Breast epithelium (tissue), 4 donors: ENCODE data around the gene PTPRN2. TPM values are rescaled to one million over a fixed set of nuclear protein-coding genes. Genes with fewer than 3 reads are reported as not detected.
"Not testable (repeated sequence)": the region's sequence is repeated elsewhere in the genome, so short reads cannot be mapped to it uniquely, and the experiment has no call there.

ENCODE experiments used
- DNase-seq, 2 donors: peaks; one replicate each; pipeline ENCODE4 v3.0.0-alpha.2; 2019; ENCODE audit warnings: low spot score in 2 of 2
- H3K27ac ChIP-seq, 2 donors: fragments of 200-600 bp; sonication (generic) in 1 of 2; one replicate each; pipeline ENCODE4 v1.5.1; 2016 to 2019; ENCODE audit warnings: mild to moderate bottlenecking in 1 of 2
- H3K27me3 ChIP-seq, 2 donors: fragments of 200-600 bp; sonication (generic) in 1 of 2; one replicate each; pipeline versions ENCODE4 v1.5.1 to v1.6.0; 2017 to 2019; ENCODE audit warnings: control low read depth in 1 of 2, mild to moderate bottlenecking in 1 of 2
- H3K36me3 ChIP-seq: fragments of 200-600 bp; one replicate; pipeline ENCODE4 v1.5.1; 2019
- H3K4me1 ChIP-seq, 2 donors: fragments of 200-600 bp; sonication (generic); one replicate each; pipeline ENCODE4 v1.5.1; 2016 to 2019; ENCODE audit warnings: control low read depth in 1 of 2
- H3K4me3 ChIP-seq, 3 donors: fragments of 200-600 bp; sonication (generic); 1 replicate in 2 of 3; 2 replicates in 1 of 3; pipeline ENCODE4 v1.5.1; 2016 to 2019; ENCODE audit warnings: mild to moderate bottlenecking in 3 of 3, moderate library complexity in 2 of 3
- H3K9me3 ChIP-seq, 2 donors: fragments of 200-600 bp; sonication (generic) in 1 of 2; one replicate each; pipeline ENCODE4 v1.5.1; 2016 to 2019; ENCODE audit warnings: control low read depth in 1 of 2
- CTCF ChIP-seq, 3 donors: fragments of 450-650 bp; IDR thresholded peaks; one replicate each; pipeline ENCODE4 v1.5.1; 2016 to 2017; ENCODE audit warnings: antibody characterized with exemption in 3 of 3, mild to moderate bottlenecking in 3 of 3, moderate library complexity in 3 of 3
- POLR2A ChIP-seq: fragments of 450-650 bp; IDR thresholded peaks from one replicate; pipeline ENCODE4 v1.6.1; 2016; ENCODE audit warnings: antibody characterized with exemption, mild to moderate bottlenecking, moderate library complexity
- POLR2AphosphoS5 ChIP-seq, 3 donors: sonication (generic); formaldehyde crosslinking; IDR thresholded peaks; one replicate each; pipeline ENCODE4 v1.6.1; 2017; ENCODE audit warnings: antibody characterized with exemption in 3 of 3
- intact Hi-C: fragments of 100-400 bp; cut with DNase I; formaldehyde crosslinking; loops from one replicate; pipeline ENCODE4 v1.15.1; 2023; ENCODE audit warnings: low total_unique reads
- total RNA-seq, 3 donors: library from RNA; depleted of rRNA; stranded (reverse); fragments of >200 nt; gene quantifications; one replicate each; pipeline ENCODE4 v1.1.0, GENCODE V29; 2016

Gene PTPRN2
- total RNA-seq, 3 donors from 2014 or later: 1.6 to 2.2 (median 2.2) TPM

GRCh38 chr7:158355456-158356065 lies 232.1 kb downstream of the PTPRN2 start:
- Histone ChIP-seq H3K27ac (no peak overlapping the region), H3K4me1 (no peaks in the 10 kb centered on the region), H3K27me3 (peaks cover 0 to 16% of the 10 kb centered on the region in 2 donors), H3K9me3 (peaks cover 17 to 28% of the 10 kb centered on the region in 2 donors), H3K4me3 (no peak overlapping the region), H3K36me3 (no peaks in the 10 kb centered on the region)
- peak in 1 of 2 donors; percentile 30 for DNase-seq
- intact Hi-C loops: no loop called here
- no peak for TF ChIP-seq POLR2AphosphoS5 (IDR thresholded peaks at IDR 0.05)
- no peak for TF ChIP-seq POLR2A
- TF ChIP-seq CTCF (IDR thresholded peaks at IDR 0.05): no peak

- no peak for DNase-seq
- intact Hi-C loops: no loop called here
- Histone ChIP-seq H3K4me3 (no peak overlapping the region), H3K9me3 (peaks cover 17 to 28% of the 10 kb centered on the region in 2 donors), H3K36me3 (no peaks in the 10 kb centered on the region), H3K4me1 (no peaks in the 10 kb centered on the region), H3K27ac (no peak overlapping the region), H3K27me3 (peaks cover 0 to 21% of the 10 kb centered on the region in 2 donors)
- TF ChIP-seq POLR2A (no peak), POLR2AphosphoS5 (IDR thresholded peaks at IDR 0.05) (no peak), CTCF (IDR thresholded peaks at IDR 0.05) (no peak)
Measured at GRCh38 chr7:158354861-158355260, 232.8 kb downstream of the PTPRN2 start.

DNA sequence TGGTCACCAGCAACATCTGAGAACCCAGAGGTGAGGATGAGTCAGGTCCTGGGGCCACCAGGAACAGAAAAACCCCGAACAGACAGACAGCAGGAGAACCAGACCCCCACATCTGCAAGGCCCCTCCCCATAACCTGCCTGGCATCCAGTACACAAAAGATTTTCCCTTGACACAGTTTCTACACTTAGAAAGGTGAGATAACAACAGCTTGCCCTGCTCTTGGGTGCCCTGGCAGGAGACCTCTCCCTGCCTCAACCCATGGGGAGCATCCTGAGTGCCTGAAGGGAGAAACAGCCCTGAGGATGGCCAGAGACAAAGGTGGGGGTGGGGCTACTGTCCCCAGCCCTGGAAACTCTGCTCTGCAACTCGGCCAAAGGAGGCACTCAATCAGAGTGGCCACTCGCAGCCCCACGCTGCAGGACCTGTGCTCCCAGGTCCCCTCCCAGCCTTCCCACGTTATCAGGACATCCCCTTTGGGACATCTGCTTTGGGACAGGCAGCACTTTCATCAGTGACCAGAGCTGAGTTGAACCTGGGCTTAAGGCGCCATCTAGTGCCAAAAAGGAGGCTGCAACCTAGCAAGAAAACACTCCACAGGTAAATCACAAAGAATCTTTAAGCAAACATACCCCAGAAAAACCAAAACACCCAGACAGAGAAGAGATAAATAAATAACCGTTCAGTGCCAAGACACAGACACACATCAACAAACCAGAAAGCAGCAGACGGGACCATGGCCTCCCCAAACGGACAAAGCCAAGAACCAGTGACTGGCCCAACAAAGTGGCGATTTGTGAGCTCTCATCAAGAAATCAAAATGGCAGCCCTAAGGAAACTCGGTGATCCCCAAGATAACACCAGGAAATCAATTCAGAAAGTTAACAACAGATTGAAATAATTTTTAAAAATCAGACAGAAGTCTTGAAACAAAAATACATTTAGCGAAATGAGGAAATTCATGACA lies 233.7 kb downstream of the PTPRN2 start:
- no peaks in the 10 kb centered on the region for H3K36me3 ChIP-seq
- H3K4me3 ChIP-seq: no peak overlapping the region
- H3K27me3 ChIP-seq: peaks cover 0 to 23% of the 10 kb centered on the region in 2 donors
- DNase-seq: peak in 1 of 2 donors; percentile 22
- intact Hi-C loops: no loop called here
- H3K9me3 ChIP-seq: peaks cover 17 to 28% of the 10 kb centered on the region in 2 donors
- no peak overlapping the region for H3K27ac ChIP-seq
- TF ChIP-seq POLR2A: no peak
- TF ChIP-seq CTCF (IDR thresholded peaks at IDR 0.05): no peak
- TF ChIP-seq POLR2AphosphoS5 (IDR thresholded peaks at IDR 0.05): no peak
- no peaks in the 10 kb centered on the region for H3K4me1 ChIP-seq

GRCh38 chr7:158351899-158352729 lies 235.5 kb downstream of the PTPRN2 start:
- peaks cover 17 to 28% of the 10 kb centered on the region in 2 donors for H3K9me3 ChIP-seq
- intact Hi-C loops: not testable (repeated sequence)

GRCh38 chr7:158351481-158351880 lies 236.1 kb downstream of the PTPRN2 start:
- H3K36me3 ChIP-seq: no peaks in the 10 kb centered on the region
- peak in 1 of 2 donors; percentile 33 for DNase-seq
- peaks cover 0 to 18% of the 10 kb centered on the region in 2 donors for H3K27me3 ChIP-seq
- intact Hi-C loops: no loop called here
- TF ChIP-seq POLR2A (no peak), POLR2AphosphoS5 (IDR thresholded peaks at IDR 0.05) (no peak), CTCF (IDR thresholded peaks at IDR 0.05) (no peak)
- no peak overlapping the region for H3K4me3 ChIP-seq
- no peaks in the 10 kb centered on the region for H3K4me1 ChIP-seq
- no peak overlapping the region for H3K27ac ChIP-seq
- H3K9me3 ChIP-seq: peaks cover 17 to 28% of the 10 kb centered on the region in 2 donors

More at GRCh38 chr7:158351899-158352729, 235.5 kb downstream of the PTPRN2 start:
- peaks cover 0 to 18% of the 10 kb centered on the region in 2 donors for H3K27me3 ChIP-seq
- H3K27ac ChIP-seq, H3K36me3 ChIP-seq, H3K4me3 ChIP-seq, H3K4me1 ChIP-seq, DNase-seq: not testable (repeated sequence)
